ENCODE measurements around the gene COL21A1.
A peak's percentile ranks its signal among the peaks of the same experiment; 100 is the strongest.

Gene COL21A1

DNA sequence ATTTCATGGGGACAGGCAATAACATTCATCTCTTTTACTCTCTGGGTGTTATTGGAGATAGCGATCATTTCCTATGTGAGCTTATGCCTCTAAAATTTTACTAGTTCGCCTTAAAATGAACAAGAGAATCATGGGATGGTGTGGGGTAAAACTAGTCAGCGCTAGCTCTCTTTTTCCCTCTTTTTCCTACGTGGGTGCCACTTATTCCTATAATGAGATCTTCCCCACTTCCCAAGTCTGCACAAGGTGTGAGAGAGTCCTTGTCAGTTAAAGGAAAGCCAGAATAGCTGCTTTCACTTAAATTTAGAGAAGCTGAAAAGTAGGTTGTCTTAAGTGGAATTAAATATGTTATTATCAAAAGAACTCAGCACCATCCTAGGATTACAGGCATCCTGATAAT is 198.8 kb downstream of the COL21A1 start:
- TF ChIP-seq GATA2 (IDR thresholded peaks at IDR 0.05; ENCODE audit: low read depth, low read length) (no peak), GATA3 (IDR thresholded peaks at IDR 0.05; ENCODE audit: low read depth, low read length) (no peak)

DNA sequence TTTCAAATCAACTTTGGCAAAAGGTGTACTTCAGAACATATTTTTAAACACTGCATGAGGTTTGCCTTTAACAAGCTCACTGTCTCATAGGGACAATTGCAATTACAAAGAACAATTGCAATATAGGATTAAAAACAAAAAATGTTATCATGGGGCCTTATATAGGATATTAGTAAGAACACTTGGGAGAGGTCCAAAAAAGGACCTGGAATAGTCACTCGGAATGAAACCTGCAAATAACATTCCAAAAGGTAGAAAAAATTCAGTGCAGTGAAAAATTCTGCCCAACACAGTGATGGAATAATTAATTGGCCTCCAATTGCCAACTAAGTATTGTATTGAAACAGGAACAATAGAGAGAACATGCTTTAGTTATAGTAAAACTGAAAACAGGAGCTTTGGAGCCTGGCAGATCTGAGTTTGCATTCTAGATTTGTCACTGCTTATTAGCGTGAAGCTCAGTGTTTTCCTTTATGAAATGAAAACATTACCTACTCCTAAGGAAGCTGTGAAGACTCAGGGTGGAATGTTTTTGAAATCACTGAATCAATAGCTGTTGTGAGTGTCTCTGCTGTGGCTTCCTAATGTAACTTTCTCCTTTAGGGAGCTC is 199.3 kb downstream of the COL21A1 start:
- TF ChIP-seq GATA3 (IDR thresholded peaks at IDR 0.05; ENCODE audit: low read depth, low read length) (no peak), GATA2 (IDR thresholded peaks at IDR 0.05; ENCODE audit: low read depth, low read length) (no peak)

DNA sequence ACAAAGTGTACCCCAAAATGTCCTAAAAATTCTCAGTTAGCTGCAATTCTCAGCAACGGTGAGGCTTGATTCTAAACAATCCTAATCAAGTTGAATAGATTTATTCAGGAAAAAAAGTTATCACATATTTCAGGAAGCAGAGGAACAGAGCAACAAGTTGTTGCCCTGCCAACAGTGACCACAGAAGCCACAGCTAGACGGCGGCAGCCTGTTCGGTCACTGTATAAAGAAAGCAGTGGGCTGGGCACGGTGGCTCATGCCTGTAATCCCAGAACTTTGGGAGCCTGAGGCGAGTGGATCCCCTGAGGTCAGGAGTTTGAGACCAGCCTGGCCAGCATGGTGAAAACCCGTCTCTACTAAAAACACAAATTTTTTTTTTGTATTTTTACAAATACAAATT is 200.8 kb downstream of the COL21A1 start:
- TF ChIP-seq GATA3 (IDR thresholded peaks at IDR 0.05; ENCODE audit: low read depth, low read length) = no peak
- no peak for TF ChIP-seq GATA2 (IDR thresholded peaks at IDR 0.05; ENCODE audit: low read depth, low read length)

DNA sequence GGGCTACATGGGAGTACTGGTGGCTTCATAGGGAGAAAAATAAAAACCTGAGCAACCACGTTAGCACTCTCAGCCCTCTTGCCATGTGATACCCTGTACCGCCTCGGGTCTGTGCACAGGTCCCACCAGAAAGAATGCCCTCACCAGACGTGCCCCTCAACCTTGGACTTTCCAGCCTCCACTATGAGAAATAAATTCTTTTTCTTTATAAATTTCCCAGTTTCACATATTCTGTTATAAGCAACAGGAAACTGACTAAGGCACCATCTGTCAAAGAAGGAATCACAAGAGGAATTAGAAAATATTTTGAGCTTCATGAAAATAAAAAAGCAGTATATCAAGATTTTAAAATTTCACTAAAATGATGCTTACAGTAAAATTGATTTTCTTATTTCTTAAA is 203.6 kb downstream of the COL21A1 start:
- TF ChIP-seq GATA3 (IDR thresholded peaks at IDR 0.05; ENCODE audit: low read depth, low read length) (no peak), GATA2 (IDR thresholded peaks at IDR 0.05; ENCODE audit: low read depth, low read length) (no peak)

DNA sequence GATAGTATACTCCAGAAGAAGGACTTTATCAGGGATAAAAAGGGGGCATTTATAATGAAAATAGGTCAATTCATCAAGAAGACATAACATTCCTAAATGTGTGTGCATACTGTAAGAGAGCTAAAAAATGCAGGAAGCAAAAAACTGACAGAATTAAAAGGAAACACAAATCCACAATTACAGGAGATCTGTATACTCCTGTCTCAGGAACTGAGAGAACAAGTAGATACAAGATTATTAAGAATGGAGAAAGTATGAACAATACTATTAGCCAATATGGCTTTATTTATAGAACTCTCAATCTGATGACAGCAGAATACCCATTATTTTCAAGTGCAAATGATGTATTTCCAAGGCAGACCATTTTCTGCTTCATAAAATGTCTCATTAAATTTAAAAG is 204.3 kb downstream of the COL21A1 start:
- TF ChIP-seq GATA2 (IDR thresholded peaks at IDR 0.05; ENCODE audit: low read depth, low read length) = no peak
- no peak for TF ChIP-seq GATA3 (IDR thresholded peaks at IDR 0.05; ENCODE audit: low read depth, low read length)

DNA sequence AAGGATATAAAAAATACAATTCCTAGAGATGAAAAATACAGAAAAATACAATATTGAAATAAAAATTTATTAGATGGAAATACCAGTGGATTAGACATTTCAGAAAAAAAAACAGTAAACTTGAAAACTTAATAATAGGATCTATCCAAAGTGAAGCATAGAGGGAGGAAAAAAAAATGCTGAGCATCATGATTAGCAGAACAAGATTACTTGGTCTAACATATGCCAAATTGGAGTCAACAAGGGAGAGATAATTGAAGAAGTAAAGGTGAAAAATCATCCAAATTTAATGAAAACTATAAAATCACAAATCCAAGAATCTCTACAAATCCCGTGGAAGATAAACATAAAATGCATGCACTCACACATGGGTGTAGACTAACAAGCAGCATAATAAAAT is 205.8 kb downstream of the COL21A1 start:
- TF ChIP-seq GATA3 (IDR thresholded peaks at IDR 0.05; ENCODE audit: low read depth, low read length) (no peak), GATA2 (IDR thresholded peaks at IDR 0.05; ENCODE audit: low read depth, low read length) (no peak)

DNA sequence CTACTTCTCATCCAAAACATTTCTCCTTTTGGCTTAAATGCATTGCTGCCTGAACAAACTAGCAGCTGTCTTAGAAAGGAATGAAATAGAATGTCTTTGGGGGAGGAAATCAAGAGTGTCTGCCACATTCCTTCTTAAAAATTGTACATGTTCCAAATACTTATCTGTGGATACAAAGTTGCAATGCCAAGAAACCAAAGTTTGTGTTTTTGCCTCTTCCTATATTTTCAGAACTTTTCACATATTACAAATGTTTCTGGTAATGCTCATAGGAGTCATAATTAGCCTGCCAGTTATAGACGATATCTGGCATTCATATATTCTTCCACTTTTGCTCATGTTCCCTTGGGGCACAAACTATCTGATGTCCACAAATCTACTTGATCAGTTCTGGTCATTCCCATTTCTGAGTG is 206.5 kb downstream of the COL21A1 start:
- TF ChIP-seq GATA3 (IDR thresholded peaks at IDR 0.05; ENCODE audit: low read depth, low read length) (no peak), GATA2 (IDR thresholded peaks at IDR 0.05; ENCODE audit: low read depth, low read length) (no peak)

DNA sequence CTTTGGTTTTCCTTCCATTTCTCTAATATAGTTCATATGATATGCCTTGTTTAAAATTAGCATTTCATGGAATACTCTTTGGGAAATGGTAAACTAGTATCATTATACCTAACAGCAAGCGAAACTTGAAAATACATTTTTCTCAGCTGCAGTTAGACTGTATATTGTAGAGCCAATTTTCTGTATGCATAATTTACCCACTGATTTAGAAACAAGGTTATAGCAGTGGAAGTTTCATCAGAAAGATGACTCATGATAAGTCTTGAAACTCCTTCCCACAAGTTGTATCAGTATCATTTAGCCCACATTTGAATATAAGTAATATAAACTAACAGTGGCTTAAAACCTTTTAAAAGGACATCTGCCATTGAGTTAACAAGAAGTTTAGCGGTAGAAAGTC is 207.2 kb downstream of the COL21A1 start:
- TF ChIP-seq GATA2 (IDR thresholded peaks at IDR 0.05; ENCODE audit: low read depth, low read length) (no peak), GATA3 (IDR thresholded peaks at IDR 0.05; ENCODE audit: low read depth, low read length) (no peak)

DNA sequence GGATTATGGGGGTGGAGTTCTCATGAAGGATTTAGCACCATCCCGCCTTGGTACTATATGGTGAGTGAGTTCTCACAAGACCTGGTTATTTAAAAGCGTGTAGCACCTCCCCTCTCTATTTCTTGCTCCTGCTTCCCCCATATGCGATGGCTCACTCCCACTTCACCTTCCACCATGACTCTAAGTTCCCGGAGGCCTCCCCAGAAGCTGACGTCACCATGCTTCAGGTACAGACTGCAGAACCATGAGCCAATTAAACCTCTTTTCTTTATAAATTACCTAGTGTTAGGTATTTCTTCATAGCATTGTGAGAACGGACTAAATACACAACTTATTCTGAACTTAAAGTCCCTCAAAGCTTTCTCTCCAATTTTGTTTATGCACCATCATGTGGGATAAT is 208.6 kb downstream of the COL21A1 start:
- TF ChIP-seq GATA3 (IDR thresholded peaks at IDR 0.05; ENCODE audit: low read depth, low read length) (no peak), GATA2 (IDR thresholded peaks at IDR 0.05; ENCODE audit: low read depth, low read length) (no peak)

DNA sequence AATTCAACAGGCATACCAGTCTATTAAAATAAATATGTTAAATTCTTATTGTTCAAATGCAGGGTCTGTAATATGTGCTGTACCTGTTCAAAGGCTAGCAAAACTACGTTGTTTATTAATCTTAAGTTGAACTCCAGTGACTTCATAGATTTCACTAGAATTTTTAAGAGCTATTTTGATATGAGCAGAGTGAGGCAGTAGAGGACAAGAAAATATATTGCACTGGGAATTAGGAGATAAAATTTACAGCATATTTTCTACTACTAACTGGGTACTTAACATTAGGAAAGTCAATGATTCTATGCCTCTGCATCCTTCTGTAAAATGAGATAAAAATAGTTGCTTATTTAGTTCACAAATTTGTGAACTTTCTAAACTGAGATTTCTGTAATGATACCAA is 209.8 kb downstream of the COL21A1 start:
- no peak for TF ChIP-seq GATA3 (IDR thresholded peaks at IDR 0.05; ENCODE audit: low read depth, low read length)
- no peak for TF ChIP-seq GATA2 (IDR thresholded peaks at IDR 0.05; ENCODE audit: low read depth, low read length)

DNA sequence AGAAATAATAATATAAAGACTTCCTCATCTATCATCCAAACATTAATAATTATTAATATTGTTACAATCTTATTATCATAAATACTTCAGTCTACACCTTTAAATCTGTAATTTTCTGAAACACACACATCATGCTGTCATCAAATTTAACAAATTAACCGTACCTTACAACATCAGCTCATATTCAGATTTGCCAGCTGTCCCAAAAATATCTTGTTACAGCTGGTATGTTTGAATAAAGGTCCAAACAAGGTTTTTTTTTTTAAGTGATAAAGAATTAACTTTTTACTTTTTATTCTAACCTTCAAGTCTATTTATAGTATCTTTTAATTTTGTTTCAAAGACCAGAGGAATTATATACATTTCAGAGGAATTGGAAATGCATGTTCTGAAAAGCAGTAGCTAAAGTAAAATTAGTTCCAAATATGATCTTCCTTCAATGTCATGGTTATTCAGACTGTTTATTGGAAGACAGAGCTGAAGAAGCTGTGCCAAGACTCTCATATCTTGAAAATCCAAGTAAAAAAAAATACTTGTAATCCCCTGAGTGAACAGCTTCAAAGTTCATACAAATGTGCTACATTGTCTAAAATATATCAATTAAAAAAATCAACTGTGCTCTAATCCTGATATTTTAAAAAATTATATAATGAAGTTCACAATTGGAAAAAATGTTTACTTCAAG is 210.3 kb downstream of the COL21A1 start:
- TF ChIP-seq GATA3 (IDR thresholded peaks at IDR 0.05; ENCODE audit: low read depth, low read length) (no peak), GATA2 (IDR thresholded peaks at IDR 0.05; ENCODE audit: low read depth, low read length) (no peak)

DNA sequence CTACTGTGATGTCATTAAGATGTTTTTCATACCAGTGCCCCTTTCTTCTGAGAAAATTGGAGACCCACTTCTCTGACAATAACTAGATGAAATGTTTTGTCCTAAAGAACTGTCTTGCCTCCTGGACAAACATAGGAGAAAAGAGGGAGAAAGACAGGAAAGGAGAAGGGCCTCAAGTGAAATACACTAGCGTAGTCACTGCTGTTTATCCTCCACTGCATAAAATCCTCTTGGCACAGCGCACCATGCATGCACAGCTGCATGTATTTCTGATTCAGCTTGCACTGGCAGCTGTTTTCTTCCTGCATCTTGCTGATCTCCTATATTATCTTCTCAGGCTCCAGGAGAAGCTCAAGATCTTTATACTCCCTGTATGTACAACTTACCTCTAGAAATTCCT is 214.0 kb downstream of the COL21A1 start:
- TF ChIP-seq GATA2 (IDR thresholded peaks at IDR 0.05; ENCODE audit: low read depth, low read length) = no peak
- no peak for TF ChIP-seq GATA3 (IDR thresholded peaks at IDR 0.05; ENCODE audit: low read depth, low read length)

DNA sequence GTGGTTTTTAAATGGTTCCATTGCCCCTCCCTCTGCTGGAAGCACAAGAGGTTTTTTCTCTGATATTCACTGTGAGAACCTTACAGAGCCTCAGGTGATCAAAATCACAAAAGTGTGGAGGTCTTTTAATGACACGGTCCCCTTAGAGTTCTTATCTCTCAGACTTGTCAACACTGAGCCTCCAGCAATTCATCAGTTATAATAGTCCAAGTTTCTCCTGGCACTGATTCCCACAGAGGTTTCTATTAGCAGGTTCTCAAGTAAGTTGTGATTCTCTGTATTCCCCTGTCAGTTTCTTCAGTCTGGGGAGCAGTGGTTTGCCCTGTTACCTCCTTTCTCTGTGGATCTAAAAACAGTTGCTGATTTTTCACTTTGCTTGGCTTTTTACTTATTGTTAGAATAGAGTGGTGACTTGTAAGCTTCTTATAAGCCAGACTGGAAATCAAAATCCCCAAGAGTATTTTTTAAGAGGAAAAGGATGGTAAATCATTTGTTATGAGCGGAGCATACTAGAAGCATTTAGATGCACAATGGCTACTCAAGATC is 214.6 kb downstream of the COL21A1 start:
- TF ChIP-seq GATA3 (IDR thresholded peaks at IDR 0.05; ENCODE audit: low read depth, low read length) = no peak
- no peak for TF ChIP-seq GATA2 (IDR thresholded peaks at IDR 0.05; ENCODE audit: low read depth, low read length)

DNA sequence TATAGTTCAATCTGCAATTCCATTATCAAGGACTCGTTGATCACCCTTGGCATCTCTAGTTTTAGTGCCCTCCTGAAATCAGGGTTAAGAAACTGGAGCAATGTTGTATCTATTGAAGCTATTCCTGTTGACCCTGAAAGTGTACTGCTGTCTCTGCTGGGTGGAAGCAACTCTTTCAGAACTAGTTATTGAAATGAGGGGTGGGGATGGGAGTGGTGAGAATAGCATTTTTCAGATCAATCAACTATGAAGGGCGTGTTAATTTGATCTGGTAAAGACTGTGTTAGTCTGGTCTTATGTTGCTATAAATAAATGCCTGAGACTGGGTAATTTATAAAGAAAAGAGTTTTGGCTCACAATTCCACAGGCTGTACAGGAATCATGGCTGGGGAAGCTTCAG is 219.5 kb downstream of the COL21A1 start:
- TF ChIP-seq GATA2 (IDR thresholded peaks at IDR 0.05; ENCODE audit: low read depth, low read length) (no peak), GATA3 (IDR thresholded peaks at IDR 0.05; ENCODE audit: low read depth, low read length) (no peak)

DNA sequence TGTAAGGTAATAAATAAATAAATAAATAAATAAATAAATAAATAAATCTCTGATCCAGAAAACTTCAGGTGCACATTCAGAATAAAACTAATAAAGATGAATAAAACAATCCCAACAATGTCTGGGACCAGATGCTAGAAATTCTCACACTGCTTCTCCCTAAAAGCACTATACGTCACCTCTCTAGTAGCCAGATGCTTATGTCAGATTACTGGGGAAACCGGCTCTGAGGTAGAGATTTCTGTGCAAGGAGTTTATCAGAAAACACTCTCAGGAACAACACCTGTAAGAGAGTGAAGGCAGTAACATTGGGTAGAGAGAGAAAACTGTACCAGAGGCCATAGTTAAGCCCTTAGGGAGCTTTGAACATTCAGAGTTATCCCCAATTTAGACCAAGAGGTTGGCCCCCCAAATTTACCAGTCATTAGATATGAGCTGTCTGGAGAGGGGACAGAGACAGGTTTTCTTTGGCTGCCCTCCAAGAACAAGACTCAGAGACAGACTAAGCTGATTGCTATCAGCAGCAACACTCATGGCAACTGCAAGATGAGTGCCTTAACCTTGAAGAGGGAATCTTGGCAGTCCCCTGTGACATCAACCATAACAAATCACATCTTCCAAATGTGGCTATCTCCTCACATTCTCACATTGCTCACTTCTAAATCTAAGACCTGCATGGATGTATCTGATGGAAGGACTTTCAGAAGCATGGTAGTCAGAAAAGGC is 220.8 kb downstream of the COL21A1 start:
- TF ChIP-seq GATA3 (IDR thresholded peaks at IDR 0.05; ENCODE audit: low read depth, low read length) (no peak), GATA2 (IDR thresholded peaks at IDR 0.05; ENCODE audit: low read depth, low read length) (peak; percentile 63; the same call in 1 of the 2 replicates)
